Mucosa of descending colon (tissue), 3 donors: ENCODE measurements around the gene MCF2L. TPM values are rescaled to one million over a fixed set of nuclear protein-coding genes. Genes with fewer than 3 reads are reported as not detected.
A peak's percentile ranks its signal among the peaks of the same experiment; 100 is the strongest.

ENCODE experiments used
- ATAC-seq: fragments of 200-7000 bp; cut with Tn5 transposase; one replicate; pipeline ENCODE4 v1.9.1; 2020; ENCODE audit warnings: mild to moderate bottlenecking, moderate library complexity
- DNase-seq, 3 donors: peaks; one replicate each; pipeline ENCODE4 v3.0.0-alpha.2; 2020
- H3K36me3 ChIP-seq: fragments of 200-600 bp; one replicate; pipeline ENCODE4 v1.8.0; 2021; ENCODE audit warnings: low read depth, mild to moderate bottlenecking
- H3K4me1 ChIP-seq: fragments of 200-600 bp; one replicate; pipeline ENCODE4 v1.8.0; 2021; ENCODE audit warnings: low read depth, mild to moderate bottlenecking
- H3K4me3 ChIP-seq: fragments of 200-600 bp; one replicate; pipeline ENCODE4 v1.8.0; 2021; ENCODE audit warnings: mild to moderate bottlenecking
- H3K9me3 ChIP-seq: fragments of 200-600 bp; one replicate; pipeline ENCODE4 v1.8.0; 2021; ENCODE audit warnings: mild to moderate bottlenecking
- intact Hi-C, 2 donors: fragments of 100-400 bp; cut with DNase I in 1 of 2; cut with micrococcal nuclease in 1 of 2; formaldehyde crosslinking; loops; one replicate each; pipeline versions ENCODE4 v1.11.0 to v1.11.1; 2022; cut with DNase I, micrococcal nuclease
- total RNA-seq, 3 donors: library from RNA; stranded (reverse); fragmentation: NEBNext Ultra II Directional in 2 of 3; extraction: Animal tissue kit (Norgen Biotek cat#: 25700) in 2 of 3; gene quantifications; one replicate each; pipeline versions ENCODE4 v1.2.1 to v1.2.4, GENCODE V29; 2021 to 2023
- TF ChIP-seq, protein P1 (sequence below): fragments of 200-600 bp; IDR thresholded peaks from one replicate; pipeline ENCODE4 v1.8.0; 2022; ENCODE audit warnings: antibody characterized with exemption, mild to moderate bottlenecking
- donor health status: DM: no; HTN: no; CAD: no; lungs with moderate emphysema.
- donor health status: DM: no; HTN: no; CAD: no.
- donor health status: DM: no; HTN: yes; CAD: no.

The MCF2L gene
- total RNA-seq, 3 donors from 2014 or later: 53.9 to 109 (median 95.4) TPM

DNA sequence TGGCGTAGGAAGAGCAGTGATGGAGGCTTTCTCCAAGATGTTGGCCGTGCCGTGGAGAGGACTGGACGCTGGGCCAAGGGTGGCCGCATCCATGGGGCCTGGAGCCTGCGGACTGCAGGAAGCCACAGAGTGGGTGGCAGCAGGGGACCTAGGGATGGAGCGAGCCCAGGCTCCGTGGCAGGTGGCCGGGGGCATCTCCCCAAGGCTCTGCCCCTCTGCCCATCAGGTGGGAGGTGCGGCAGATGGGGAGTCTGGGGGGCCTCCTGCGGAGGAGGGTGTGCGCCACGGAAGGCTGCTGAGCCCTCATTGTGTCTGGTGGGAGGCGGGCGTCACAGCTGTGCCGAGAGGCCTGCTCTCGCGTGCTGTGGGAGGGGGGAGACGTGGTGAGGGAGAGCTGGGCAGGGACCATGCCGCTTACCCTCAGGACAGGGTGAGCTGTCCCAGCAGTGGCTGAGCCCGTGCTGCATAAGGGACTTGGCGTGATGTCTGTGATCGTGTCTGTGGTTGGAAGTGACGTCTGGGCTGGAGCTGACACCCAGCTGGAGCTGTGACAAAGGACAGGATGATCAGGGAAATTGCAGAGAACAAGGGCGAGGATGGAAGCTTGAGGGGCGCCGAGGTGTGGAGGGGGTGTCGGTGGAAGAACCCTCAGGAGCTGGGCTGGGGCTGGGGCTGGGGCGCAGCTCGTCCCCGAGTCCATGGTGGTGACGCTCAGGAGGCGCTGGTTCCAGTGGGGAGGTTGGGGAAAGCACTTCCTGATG lies 13.4 kb downstream of the MCF2L start:
- ATAC-seq: no peak
- intact Hi-C loops: no loop called here
- H3K36me3 ChIP-seq: no peaks in the 10 kb centered on the region
- no peaks in the 10 kb centered on the region for H3K9me3 ChIP-seq
- no peak for DNase-seq
- TF ChIP-seq, protein P1, sequence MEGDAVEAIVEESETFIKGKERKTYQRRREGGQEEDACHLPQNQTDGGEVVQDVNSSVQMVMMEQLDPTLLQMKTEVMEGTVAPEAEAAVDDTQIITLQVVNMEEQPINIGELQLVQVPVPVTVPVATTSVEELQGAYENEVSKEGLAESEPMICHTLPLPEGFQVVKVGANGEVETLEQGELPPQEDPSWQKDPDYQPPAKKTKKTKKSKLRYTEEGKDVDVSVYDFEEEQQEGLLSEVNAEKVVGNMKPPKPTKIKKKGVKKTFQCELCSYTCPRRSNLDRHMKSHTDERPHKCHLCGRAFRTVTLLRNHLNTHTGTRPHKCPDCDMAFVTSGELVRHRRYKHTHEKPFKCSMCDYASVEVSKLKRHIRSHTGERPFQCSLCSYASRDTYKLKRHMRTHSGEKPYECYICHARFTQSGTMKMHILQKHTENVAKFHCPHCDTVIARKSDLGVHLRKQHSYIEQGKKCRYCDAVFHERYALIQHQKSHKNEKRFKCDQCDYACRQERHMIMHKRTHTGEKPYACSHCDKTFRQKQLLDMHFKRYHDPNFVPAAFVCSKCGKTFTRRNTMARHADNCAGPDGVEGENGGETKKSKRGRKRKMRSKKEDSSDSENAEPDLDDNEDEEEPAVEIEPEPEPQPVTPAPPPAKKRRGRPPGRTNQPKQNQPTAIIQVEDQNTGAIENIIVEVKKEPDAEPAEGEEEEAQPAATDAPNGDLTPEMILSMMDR: no peak
- no peak overlapping the region for H3K4me3 ChIP-seq
- peaks cover 12% of the 10 kb centered on the region for H3K4me1 ChIP-seq

DNA sequence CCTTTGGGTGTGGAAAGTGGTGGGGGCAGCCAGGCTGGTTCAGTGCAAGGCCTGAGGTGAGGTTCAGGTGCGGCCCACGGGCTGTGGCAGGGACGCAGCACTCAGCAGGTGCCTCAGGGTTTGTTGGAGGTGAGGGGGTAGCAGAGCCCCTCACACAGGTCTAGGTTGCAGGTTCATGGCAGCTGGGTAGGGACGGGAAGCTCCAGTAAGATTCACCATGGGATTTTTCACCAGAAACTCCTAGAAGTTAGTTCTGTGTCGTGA lies 14.0 kb downstream of the MCF2L start:
- TF ChIP-seq, protein P1: no peak
- H3K36me3 ChIP-seq: no peaks in the 10 kb centered on the region
- H3K4me1 ChIP-seq: peaks cover 12% of the 10 kb centered on the region
- DNase-seq (no peak), ATAC-seq (no peak)
- intact Hi-C loops: no loop called here
- H3K4me3 ChIP-seq: no peak overlapping the region
- no peaks in the 10 kb centered on the region for H3K9me3 ChIP-seq

GRCh38 chr13:112983428-112984196 lies 14.6 kb downstream of the MCF2L start:
- peaks cover 12% of the 10 kb centered on the region for H3K4me1 ChIP-seq
- DNase-seq (peak; percentile 59 to 74 (median 67)), ATAC-seq (peak; percentile 80)
- no peaks in the 10 kb centered on the region for H3K36me3 ChIP-seq
- TF ChIP-seq, protein P1: no peak
- H3K4me3 ChIP-seq: no peak overlapping the region
- no peaks in the 10 kb centered on the region for H3K9me3 ChIP-seq
- intact Hi-C loops: no loop called here

DNA sequence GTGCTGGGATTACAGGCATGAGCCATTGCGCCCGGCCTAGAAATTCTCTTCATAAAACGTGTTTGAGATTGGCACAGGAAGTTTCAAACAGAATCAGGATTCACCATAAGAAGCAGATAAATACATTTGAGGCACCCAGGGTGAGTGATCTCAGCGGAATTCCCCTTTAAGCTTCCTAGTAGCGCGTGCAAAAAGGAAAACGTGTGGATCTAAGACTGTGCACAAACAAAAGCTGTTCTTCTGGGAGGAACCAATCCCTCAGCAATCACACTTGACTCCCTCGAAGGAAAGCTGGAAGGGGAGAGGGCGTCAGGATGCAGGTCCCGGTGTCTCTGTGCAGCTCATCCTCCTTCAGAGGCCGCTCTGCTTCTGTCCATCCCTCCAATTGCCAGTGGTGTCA lies 15.5 kb downstream of the MCF2L start:
- Histone ChIP-seq H3K9me3 (no peaks in the 10 kb centered on the region), H3K4me1 (peaks cover 12% of the 10 kb centered on the region), H3K4me3 (no peak overlapping the region), H3K36me3 (no peaks in the 10 kb centered on the region)
- ATAC-seq (peak; percentile 37), DNase-seq (no peak)
- intact Hi-C loops: no loop called here
- TF ChIP-seq, protein P1: no peak

DNA sequence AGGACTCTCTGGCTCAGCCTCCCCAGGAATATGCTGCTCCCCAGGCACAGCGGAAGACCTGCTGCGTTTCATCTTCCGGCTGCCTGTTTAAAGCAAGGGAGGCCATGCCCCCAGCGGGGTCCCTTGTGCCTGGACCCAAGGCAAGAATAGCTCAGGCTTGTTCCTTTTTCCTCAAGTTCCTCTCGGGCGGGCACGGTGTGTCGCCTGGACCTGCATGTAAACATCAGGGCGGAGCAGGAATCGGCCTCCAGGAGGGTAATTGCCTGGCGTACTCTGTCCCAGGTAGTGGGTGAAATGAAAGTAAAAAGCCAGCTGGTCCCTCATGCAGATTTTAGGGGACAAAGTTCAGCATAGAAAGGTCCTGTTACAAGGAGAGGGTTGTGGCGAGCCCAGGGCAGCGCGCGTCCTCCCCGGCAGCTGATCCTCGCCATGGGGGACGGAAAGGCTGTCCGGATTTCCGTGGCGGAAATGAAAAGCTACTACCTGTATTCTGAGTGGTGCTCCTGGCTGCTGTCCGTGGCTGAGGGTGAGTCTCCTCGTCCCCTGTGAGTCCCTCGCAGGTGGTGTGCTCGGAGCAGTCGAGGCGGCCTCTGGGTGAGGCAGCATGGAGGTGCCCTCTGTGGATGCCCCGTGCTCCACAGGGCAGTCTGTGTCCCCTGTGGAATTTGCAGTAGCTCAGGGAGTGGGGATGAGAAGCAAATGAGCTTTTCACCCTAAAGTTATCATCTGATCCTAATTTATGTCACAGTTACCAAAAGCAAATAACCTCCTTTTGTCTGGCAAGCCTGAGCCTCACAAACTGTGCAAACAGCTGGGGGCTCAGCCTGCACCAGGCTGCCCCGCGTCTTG lies 16.2 kb downstream of the MCF2L start:
- ATAC-seq: peak; percentile 81
- intact Hi-C loops: no loop called here
- no peaks in the 10 kb centered on the region for H3K36me3 ChIP-seq
- TF ChIP-seq, protein P1: no peak
- H3K9me3 ChIP-seq: no peaks in the 10 kb centered on the region
- peaks cover 12% of the 10 kb centered on the region for H3K4me1 ChIP-seq
- DNase-seq: peak; percentile 77 to 85 (median 79)
- H3K4me3 ChIP-seq: peak overlapping the region; percentile 1
